GM23248 (cell line): ENCODE measurements around the gene RIT2. TPM values are rescaled to one million over a fixed set of nuclear protein-coding genes. Genes with fewer than 3 reads are reported as not detected.

Experiments used
- DNase-seq: peaks from one replicate; pipeline ENCODE4 v3.0.0-alpha.2; 2015
- H2AFZ ChIP-seq: fragments of 200-600 bp; sonication (generic); 2 replicates; pipeline ENCODE4 v1.6.1; 2016; ENCODE audit warnings: antibody characterized with exemption
- H3F3A ChIP-seq: fragments of 200-600 bp; sonication (generic); 2 replicates; pipeline ENCODE4 v1.6.1; 2016; ENCODE audit warnings: mild to moderate bottlenecking, antibody characterized with exemption, mixed run types; ENCODE audit not compliant: insufficient read depth
- H3K27ac ChIP-seq: fragments of 200-600 bp; sonication (generic); 2 replicates; pipeline ENCODE4 v1.5.1; 2016; ENCODE audit warnings: mild to moderate bottlenecking
- H3K27me3 ChIP-seq: fragments of 200-600 bp; sonication (generic); replicated peaks from 2 replicates; pipeline ENCODE4 v1.6.1; 2016; ENCODE audit warnings: mild to moderate bottlenecking; ENCODE audit not compliant: insufficient read depth
- H3K36me3 ChIP-seq: fragments of 200-600 bp; sonication (generic); 2 replicates; pipeline ENCODE4 v1.6.1; 2016; ENCODE audit warnings: low read depth, mild to moderate bottlenecking
- H3K4me1 ChIP-seq: fragments of 200-600 bp; sonication (generic); 2 replicates; pipeline ENCODE4 v1.6.1; 2016; ENCODE audit warnings: mild to moderate bottlenecking; ENCODE audit not compliant: insufficient read depth
- H3K4me2 ChIP-seq: fragments of 200-600 bp; sonication (generic); one replicate; pipeline ENCODE4 v1.6.1; 2016; ENCODE audit warnings: mild to moderate bottlenecking; ENCODE audit not compliant: unreplicated experiment
- H3K4me3 ChIP-seq: fragments of 200-600 bp; sonication (generic); 2 replicates; pipeline ENCODE4 v1.5.1; 2016; ENCODE audit warnings: mild to moderate bottlenecking
- H3K79me2 ChIP-seq: fragments of 200-600 bp; sonication (generic); 2 replicates; pipeline ENCODE4 v1.6.1; 2016; ENCODE audit warnings: mild to moderate bottlenecking; ENCODE audit not compliant: insufficient read depth
- H3K9ac ChIP-seq: fragments of 200-600 bp; sonication (generic); 2 replicates; pipeline ENCODE4 v1.6.1; 2016; ENCODE audit warnings: mild to moderate bottlenecking
- H3K9me2 ChIP-seq: fragments of 200-600 bp; sonication (generic); 2 replicates; pipeline ENCODE4 v1.6.1; 2016; ENCODE audit warnings: mixed run types, mild to moderate bottlenecking, moderate library complexity; ENCODE audit not compliant: insufficient read depth
- H3K9me3 ChIP-seq: fragments of 200-600 bp; sonication (generic); one replicate; pipeline ENCODE4 v1.6.1; 2017; ENCODE audit warnings: low read depth
- H4K20me1 ChIP-seq: fragments of 200-600 bp; sonication (generic); 2 replicates; pipeline ENCODE4 v1.6.0; 2016; ENCODE audit not compliant: insufficient read depth
- EZH2 ChIP-seq: fragments of 200-600 bp; sonication (generic); IDR thresholded peaks from 2 replicates; pipeline ENCODE4 v1.6.1; 2018; ENCODE audit warnings: antibody characterized with exemption, mild to moderate bottlenecking; ENCODE audit not compliant: insufficient read depth, poor library complexity, severe bottlenecking
- EZH2phosphoT487 ChIP-seq: fragments of 200-600 bp; sonication (generic); IDR thresholded peaks from 2 replicates; pipeline ENCODE4 v1.6.1; 2018; ENCODE audit warnings: antibody characterized with exemption, moderate library complexity, mild to moderate bottlenecking, low read depth; ENCODE audit not compliant: insufficient read depth
- WGBS, 2 experiments: methylation state at CpG; one replicate each; pipeline ENCODE4 v1.1.6; 2015 to 2017; ENCODE audit warnings: low lambda C conversion rate in 2 of 2, low coverage in 1 of 2; ENCODE audit errors: missing lambda C conversion rate in 2 of 2; 5-methylcytosine and 5-hydroxymethylcytosine counted together
- in situ Hi-C: fragments of 300-500 bp; cut with MboI; formaldehyde crosslinking; loops from 2 replicates; pipeline ENCODE4 v1.15.0; 2020
- polyA plus RNA-seq: library from polyadenylated mRNA; unstranded; fragments of >200 nt; fragmentation: Nextera tagmentation; extraction: Ambion mirVana; gene quantifications from 2 replicates; pipeline ENCODE4 v1.2.1, GENCODE V29; 2016
- total RNA-seq: library from RNA; depleted of rRNA; stranded (reverse); fragments of >200 nt; shearing (Covaris generic); gene quantifications from 2 replicates; pipeline ENCODE4 v1.2.3, GENCODE V29; 2014

Gene RIT2
- total and polyA plus RNA-seq, 2 experiments from 2014 or later, result not detected

GRCh38 chr18:43009674-43010073, 105.8 kb downstream of the RIT2 start:
- Histone ChIP-seq H2AFZ (no peak overlapping the region), H3K4me3 (no peak overlapping the region), H3K9ac (no peak overlapping the region), H3K4me1 (no peaks in the 10 kb centered on the region), H3F3A (no peaks in the 10 kb centered on the region), H3K27ac (no peak overlapping the region), H3K4me2 (no peak overlapping the region), H4K20me1 (no peaks in the 10 kb centered on the region), H3K9me3 (no peaks in the 10 kb centered on the region), H3K27me3 (no peaks in the 10 kb centered on the region), H3K9me2 (no peaks in the 10 kb centered on the region), H3K79me2 (no peaks in the 10 kb centered on the region), H3K36me3 (no peaks in the 10 kb centered on the region)
- DNase-seq, result no peak
- 0 to 1% methylated on average over 5 of the region's 5 CpGs for WGBS, 2 experiments
- no peak for TF ChIP-seq EZH2
- no peak for TF ChIP-seq EZH2phosphoT487
- in situ Hi-C loops, result no loop called here

- Histone ChIP-seq H3F3A (no peaks in the 10 kb centered on the region), H3K36me3 (no peaks in the 10 kb centered on the region), H3K4me2 (no peak overlapping the region), H3K27me3 (no peaks in the 10 kb centered on the region), H3K9me2 (no peaks in the 10 kb centered on the region), H3K9me3 (no peaks in the 10 kb centered on the region), H2AFZ (no peak overlapping the region), H3K27ac (no peak overlapping the region), H3K79me2 (no peaks in the 10 kb centered on the region), H4K20me1 (no peaks in the 10 kb centered on the region), H3K4me1 (no peaks in the 10 kb centered on the region), H3K4me3 (no peak overlapping the region), H3K9ac (no peak overlapping the region)
- DNase-seq, result no peak
- TF ChIP-seq EZH2phosphoT487, result no peak
- TF ChIP-seq EZH2, result no peak
- in situ Hi-C loops, result no loop called here
- 29 to 31% methylated on average over 2 of the region's 2 CpGs for WGBS, 2 experiments
These were observed 108.1 kb downstream of the RIT2 start for GRCh38 chr18:43007365-43007764.

- H3K79me2 ChIP-seq, result no peaks in the 10 kb centered on the region
- H2AFZ ChIP-seq, result no peak overlapping the region
- H3K27me3 ChIP-seq, result no peaks in the 10 kb centered on the region
- no peak overlapping the region for H3K27ac ChIP-seq
- WGBS, 2 experiments, result 48 to 55% methylated on average over 1 of the region's 1 CpG
- H3K9me2 ChIP-seq, result no peaks in the 10 kb centered on the region
- H4K20me1 ChIP-seq, result no peaks in the 10 kb centered on the region
- H3K9me3 ChIP-seq, result no peaks in the 10 kb centered on the region
- H3K4me1 ChIP-seq, result no peaks in the 10 kb centered on the region
- in situ Hi-C loops, result no loop called here
- H3F3A ChIP-seq, result no peaks in the 10 kb centered on the region
- H3K9ac ChIP-seq, result no peak overlapping the region
- H3K4me3 ChIP-seq, result no peak overlapping the region
- TF ChIP-seq EZH2phosphoT487 (no peak), EZH2 (no peak)
- H3K36me3 ChIP-seq, result no peaks in the 10 kb centered on the region
- DNase-seq, result no peak
- H3K4me2 ChIP-seq, result no peak overlapping the region
These were observed 111.1 kb downstream of the RIT2 start for GRCh38 chr18:43004421-43004820.

GRCh38 chr18:43001821-43002220, 113.7 kb downstream of the RIT2 start:
- Histone ChIP-seq H2AFZ (no peak overlapping the region), H3F3A (no peaks in the 10 kb centered on the region), H3K79me2 (no peaks in the 10 kb centered on the region), H3K27me3 (no peaks in the 10 kb centered on the region), H3K27ac (no peak overlapping the region), H3K4me3 (no peak overlapping the region), H3K36me3 (no peaks in the 10 kb centered on the region), H3K9me3 (no peaks in the 10 kb centered on the region), H3K4me2 (no peak overlapping the region), H3K9ac (no peak overlapping the region), H4K20me1 (no peaks in the 10 kb centered on the region), H3K9me2 (no peaks in the 10 kb centered on the region), H3K4me1 (no peaks in the 10 kb centered on the region)
- DNase-seq, result no peak
- in situ Hi-C loops, result no loop called here
- WGBS, 2 experiments, result 29 to 34% methylated on average over 2 of the region's 2 CpGs
- TF ChIP-seq EZH2, result no peak
- no peak for TF ChIP-seq EZH2phosphoT487

- no peaks in the 10 kb centered on the region for H3K9me2 ChIP-seq
- no peak overlapping the region for H3K9ac ChIP-seq
- DNase-seq, result no peak
- no peaks in the 10 kb centered on the region for H3K36me3 ChIP-seq
- no peaks in the 10 kb centered on the region for H3K9me3 ChIP-seq
- no peaks in the 10 kb centered on the region for H3F3A ChIP-seq
- H3K27me3 ChIP-seq, result no peaks in the 10 kb centered on the region
- no peaks in the 10 kb centered on the region for H3K4me1 ChIP-seq
- TF ChIP-seq EZH2 (no peak), EZH2phosphoT487 (no peak)
- H3K27ac ChIP-seq, result no peak overlapping the region
- H3K4me2 ChIP-seq, result no peak overlapping the region
- no peak overlapping the region for H2AFZ ChIP-seq
- H4K20me1 ChIP-seq, result no peaks in the 10 kb centered on the region
- in situ Hi-C loops, result no loop called here
- H3K79me2 ChIP-seq, result no peaks in the 10 kb centered on the region
- no peak overlapping the region for H3K4me3 ChIP-seq
These were observed 118.7 kb downstream of the RIT2 start for GRCh38 chr18:42996824-42997223.
